ENCODE data around the gene PELI2. TPM values are rescaled to one million over a fixed set of nuclear protein-coding genes. Genes with fewer than 3 reads are reported as not detected.

PELI2 gene
- total RNA-seq, 1 experiment from 2014 or later: 2.0 TPM

- TF ChIP-seq EGR1 (IDR thresholded peaks at IDR 0.05; ENCODE audit: low read depth) (no peak), SRF (IDR thresholded peaks at IDR 0.05; ENCODE audit: low read depth) (no peak)
Observed at GRCh38 chr14:56160088-56160487, 41.9 kb downstream of the PELI2 start (continued).

- BruUV-seq (replicated peaks): no TSS peak
- H3K9me3 ChIP-seq (ENCODE audit: control insufficient read depth in 1 of 2, insufficient read depth in 1 of 2, low read depth in 1 of 2, low read length in 2 of 2): no peaks in the 10 kb centered on the region; a peak in 1 of 4 replicates
- no peak overlapping the region for H2AFZ ChIP-seq (ENCODE audit: low read depth, low read length, poor library complexity, severe bottlenecking)
- DNase-seq (ENCODE audit: low read depth, low spot score): no peak
- H3K27ac ChIP-seq (ENCODE audit: low read depth, low read length): no peak overlapping the region
- no peaks in the 10 kb centered on the region for H3K9me2 ChIP-seq (ENCODE audit: insufficient read depth)
- no peak overlapping the region for H3K9ac ChIP-seq (ENCODE audit: low read length)
- no peak for ATAC-seq
- no peaks in the 10 kb centered on the region for H4K20me1 ChIP-seq (ENCODE audit: insufficient read depth)
- no peaks in the 10 kb centered on the region for H3K27me3 ChIP-seq (ENCODE audit: insufficient read depth, low read length)
- H3K4me2 ChIP-seq (ENCODE audit: low read length): no peak overlapping the region
- no peaks in the 10 kb centered on the region for H3K4me1 ChIP-seq (ENCODE audit: control insufficient read depth in 1 of 2, insufficient read depth in 2 of 2, low read length in 2 of 2)
- CTCF ChIA-PET: no interaction called here
- TF ChIP-seq EZH2phosphoT487 (IDR thresholded peaks at IDR 0.05; ENCODE audit: borderline replicate concordance) (no peak), POLR2AphosphoS5 (IDR thresholded peaks at IDR 0.05; ENCODE audit: low read depth, low read length) (no peak)
- intact Hi-C loops (cut with micrococcal nuclease): no loop called here
- no peaks in the 10 kb centered on the region for H3K36me3 ChIP-seq (ENCODE audit: control insufficient read depth in 1 of 2, insufficient read depth in 2 of 2, low read length in 2 of 2)
- POLR2A ChIA-PET: no interaction called here
- H3K4me3 ChIP-seq (replicated peaks in 1 of 2; ENCODE audit: low read depth in 1 of 2, low read length in 2 of 2): no peak overlapping the region
- RAD21 ChIA-PET (ENCODE audit: low non-redundant PET in 1 of 2, low total read pairs in 2 of 2, uncharacterized antibody in 2 of 2, unreplicated experiment in 2 of 2): no interaction called here
- no peaks in the 10 kb centered on the region for H3K79me2 ChIP-seq (ENCODE audit: insufficient read depth, low read length)
Observed at GRCh38 chr14:56161658-56162057, 43.4 kb downstream of the PELI2 start.

- BruUV-seq (replicated peaks): no TSS peak
- no peaks in the 10 kb centered on the region for H3K27me3 ChIP-seq (ENCODE audit: insufficient read depth, low read length)
- H3K9ac ChIP-seq (ENCODE audit: low read length): no peak overlapping the region
- ChIA-PET RAD21 (ENCODE audit: low non-redundant PET in 1 of 2, low total read pairs in 2 of 2, uncharacterized antibody in 2 of 2, unreplicated experiment in 2 of 2) (no interaction called here), POLR2A (no interaction called here), CTCF (no interaction called here)
- no peak overlapping the region for H3K4me2 ChIP-seq (ENCODE audit: low read length)
- no peaks in the 10 kb centered on the region for H3K79me2 ChIP-seq (ENCODE audit: insufficient read depth, low read length)
- DNase-seq (ENCODE audit: low read depth, low spot score): no peak
- ATAC-seq: no peak
- no peak overlapping the region for H2AFZ ChIP-seq (ENCODE audit: low read depth, low read length, poor library complexity, severe bottlenecking)
- H3K9me3 ChIP-seq (ENCODE audit: control insufficient read depth in 1 of 2, insufficient read depth in 1 of 2, low read depth in 1 of 2, low read length in 2 of 2): no peaks in the 10 kb centered on the region; a peak in 1 of 4 replicates
- H3K4me3 ChIP-seq (replicated peaks in 1 of 2; ENCODE audit: low read depth in 1 of 2, low read length in 2 of 2): no peak overlapping the region
- intact Hi-C loops (cut with micrococcal nuclease): no loop called here
- H3K9me2 ChIP-seq (ENCODE audit: insufficient read depth): no peaks in the 10 kb centered on the region
- no peak overlapping the region for H3K27ac ChIP-seq (ENCODE audit: low read depth, low read length)
- H4K20me1 ChIP-seq (ENCODE audit: insufficient read depth): no peaks in the 10 kb centered on the region
- H3K4me1 ChIP-seq (ENCODE audit: control insufficient read depth in 1 of 2, insufficient read depth in 2 of 2, low read length in 2 of 2): no peaks in the 10 kb centered on the region
- no peaks in the 10 kb centered on the region for H3K36me3 ChIP-seq (ENCODE audit: control insufficient read depth in 1 of 2, insufficient read depth in 2 of 2, low read length in 2 of 2)
- TF ChIP-seq CEBPB (IDR thresholded peaks at IDR 0.05; ENCODE audit: low read depth) (no peak), CTCF (IDR thresholded peaks at IDR 0.05 in 2 of 3, conservative IDR thresholded peaks at IDR 0.05 in 1 of 3; ENCODE audit: borderline replicate concordance in 1 of 3, insufficient read depth in 1 of 3, low read depth in 2 of 3, low read length in 2 of 3) (no peak), CBX3 (IDR thresholded peaks at IDR 0.05; ENCODE audit: low read depth) (no peak), REST (IDR thresholded peaks at IDR 0.05; ENCODE audit: low read depth) (no peak), EZH2 (IDR thresholded peaks at IDR 0.05) (no peak), ATF3 (IDR thresholded peaks at IDR 0.05) (no peak), RAD21 (IDR thresholded peaks at IDR 0.05; ENCODE audit: low read depth) (no peak), ZNF274 (IDR thresholded peaks at IDR 0.05; ENCODE audit: low read depth, low read length) (no peak), TCF7L2 (IDR thresholded peaks at IDR 0.05; ENCODE audit: borderline replicate concordance, extremely low read depth, insufficient read depth, insufficient read length) (no peak), POLR2AphosphoS5 (IDR thresholded peaks at IDR 0.05; ENCODE audit: low read depth, low read length) (no peak), EZH2phosphoT487 (IDR thresholded peaks at IDR 0.05; ENCODE audit: borderline replicate concordance) (no peak), POLR2A (IDR thresholded peaks at IDR 0.05; ENCODE audit: borderline replicate concordance, extremely low read depth, insufficient read depth, insufficient read length) (no peak), SRF (IDR thresholded peaks at IDR 0.05; ENCODE audit: low read depth) (no peak)
Observed at GRCh38 chr14:56162476-56162875, 44.3 kb downstream of the PELI2 start.
